GM12878 (cell line): ENCODE measurements around the gene CTIF. TPM values are rescaled to one million over a fixed set of nuclear protein-coding genes. Genes with fewer than 3 reads are reported as not detected.

Experiments used
- ATAC-seq: fragments of 200-7000 bp; cut with Tn5 transposase; 3 replicates; pipeline ENCODE4 v1.9.1; 2020; ENCODE audit warnings: mild to moderate bottlenecking, moderate library complexity
- BruUV-seq: library from RNA; stranded (reverse); fragments of 400-500 nt; replicated peaks from 2 replicates; lab custom pipeline; 2021; lab: Mats Ljungman, UMichigan
- CTCF ChIA-PET: fragments of 300-600 bp; sonication (Branson Sonifier 250); formaldehyde crosslinking; extraction: SDS; loops from one replicate; lab custom pipeline; 2021; ENCODE audit warnings: inconsistent platforms; lab: Yijun Ruan, JAX
- POLR2A ChIA-PET: fragments of 350-600 bp; formaldehyde crosslinking; extraction: SDS; loops from one replicate; lab custom pipeline; 2021; ENCODE audit warnings: inconsistent platforms; lab: Charles Lee
- RAD21 ChIA-PET: fragments of 300-600 bp; sonication (Branson Sonifier 250); formaldehyde crosslinking; loops from one replicate; lab custom pipeline; 2023; ENCODE audit warnings: antibody characterized with exemption; ENCODE audit not compliant: unreplicated experiment; lab: Charles Lee
- SMC1A ChIA-PET: fragments of 300-600 bp; sonication (Branson Sonifier 250); formaldehyde crosslinking; loops from one replicate; lab custom pipeline; 2023; ENCODE audit not compliant: unreplicated experiment, uncharacterized antibody; lab: Charles Lee
- DNase-seq: peaks from one replicate; pipeline ENCODE4 v3.0.0-alpha.2; 2011; ENCODE audit warnings: low read depth, low spot score
- FAIRE-seq: peaks from 3 replicates; lab custom pipeline; 2011; peaks lifted over from hg19 to GRCh38; lab: Jason Lieb, UNC
- H2AFZ ChIP-seq: 2 replicates; pipeline ENCODE4 v1.6.0; 2011; ENCODE audit warnings: low read depth, low read length, control low read depth; ENCODE audit not compliant: control insufficient read depth
- H3K27ac ChIP-seq: 2 replicates; pipeline ENCODE4 v1.5.1; 2011; ENCODE audit warnings: control low read depth; ENCODE audit not compliant: control insufficient read depth, insufficient read depth
- H3K27me3 ChIP-seq, 2 experiments: replicated peaks in 1 of 2; 2 replicates each; pipeline versions ENCODE4 v1.6.0 to v1.6.1; 2011; ENCODE audit warnings: low read length in 1 of 2; ENCODE audit not compliant: control insufficient read depth in 2 of 2, insufficient read depth in 2 of 2
- H3K36me3 ChIP-seq, 2 experiments: 2 replicates each; pipeline ENCODE4 v1.5.1; 2011; ENCODE audit warnings: low read length in 1 of 2; ENCODE audit not compliant: control insufficient read depth in 2 of 2, insufficient read depth in 2 of 2
- H3K4me1 ChIP-seq: 2 replicates; pipeline ENCODE4 v1.6.1; 2011; ENCODE audit warnings: mild to moderate bottlenecking, low read length, moderate library complexity, mixed read lengths; ENCODE audit not compliant: control insufficient read depth, insufficient read depth
- H3K4me2 ChIP-seq: 2 replicates; pipeline ENCODE4 v1.6.0; 2011; ENCODE audit warnings: control low read depth; ENCODE audit not compliant: control insufficient read depth, insufficient read depth
- H3K4me3 ChIP-seq: fragments of 200-600 bp; sonication (generic); 2 replicates; pipeline ENCODE4 v1.5.1; 2016
- H3K79me2 ChIP-seq: 2 replicates; pipeline ENCODE4 v1.6.0; 2011; ENCODE audit warnings: low read length; ENCODE audit not compliant: control insufficient read depth, insufficient read depth
- H3K9ac ChIP-seq: 2 replicates; pipeline ENCODE4 v1.8.0; 2011; ENCODE audit warnings: low read length, control low read depth, mixed read lengths; ENCODE audit not compliant: control insufficient read depth, insufficient read depth
- H3K9me3 ChIP-seq: replicated peaks from 3 replicates; pipeline ENCODE4 v1.5.1; 2011; ENCODE audit warnings: mild to moderate bottlenecking, low read length; ENCODE audit not compliant: control insufficient read depth, insufficient read depth
- H4K20me1 ChIP-seq: 2 replicates; pipeline ENCODE4 v1.6.0; 2011; ENCODE audit not compliant: control insufficient read depth, insufficient read depth
- BHLHE40 ChIP-seq, 2 experiments: fragments of 450-650 bp in 1 of 2; IDR thresholded peaks; 2 replicates each; pipeline ENCODE4 v1.6.1; 2011 to 2017; ENCODE audit warnings: low read depth in 2 of 2, borderline replicate concordance in 1 of 2, improper control_type of control experiment in 1 of 2, low read length in 1 of 2, mild to moderate bottlenecking in 1 of 2
- CHD1 ChIP-seq: IDR thresholded peaks from 2 replicates; pipeline ENCODE4 v1.6.1; 2012; ENCODE audit warnings: low read depth, low read length, improper control_type of control experiment
- CREM ChIP-seq: IDR thresholded peaks from 2 replicates; pipeline ENCODE4 v1.6.1; 2014; ENCODE audit warnings: antibody characterized with exemption, low read depth
- HDAC6 ChIP-seq: fragments of 200-600 bp; sonication (generic); IDR thresholded peaks from one replicate; pipeline ENCODE4 v1.8.0; 2017; ENCODE audit warnings: antibody characterized with exemption; ENCODE audit not compliant: unreplicated experiment
- HDGF ChIP-seq: fragments of 450-650 bp; IDR thresholded peaks from 2 replicates; pipeline ENCODE4 v1.6.1; 2016; ENCODE audit warnings: antibody characterized with exemption
- IRF4 ChIP-seq: IDR thresholded peaks from 2 replicates; pipeline ENCODE4 v1.6.1; 2011; ENCODE audit warnings: low read depth, low read length
- MAX ChIP-seq: IDR thresholded peaks from 2 replicates; pipeline ENCODE4 v1.6.1; 2012; ENCODE audit warnings: low read depth, low read length, improper control_type of control experiment
- MEF2B ChIP-seq: fragments of 450-650 bp; IDR thresholded peaks from 2 replicates; pipeline ENCODE4 v1.6.1; 2018; ENCODE audit warnings: mild to moderate bottlenecking, moderate library complexity; ENCODE audit not compliant: partially characterized antibody, poor library complexity, severe bottlenecking
- MXI1 ChIP-seq: fragments of 150-350 bp; IDR thresholded peaks from 2 replicates; pipeline ENCODE4 v1.6.1; 2011; ENCODE audit warnings: low read depth, mild to moderate bottlenecking, inconsistent platforms, low read length, improper control_type of control experiment
- NFIC ChIP-seq: IDR thresholded peaks from 2 replicates; pipeline ENCODE4 v1.6.1; 2012; ENCODE audit warnings: low read depth, mild to moderate bottlenecking, inconsistent platforms, low read length, moderate library complexity
- NR2C2 ChIP-seq: IDR thresholded peaks from 2 replicates; pipeline ENCODE4 v1.6.1; 2011; ENCODE audit warnings: borderline replicate concordance, low read depth; ENCODE audit not compliant: control insufficient read depth, insufficient read length
- NR2F1 ChIP-seq: fragments of 450-650 bp; conservative IDR thresholded peaks from 2 replicates; pipeline ENCODE4 v1.6.1; 2017; ENCODE audit warnings: mild to moderate bottlenecking
- NRF1 ChIP-seq: conservative IDR thresholded peaks from 2 replicates; pipeline ENCODE4 v1.6.1; 2011; ENCODE audit warnings: mild to moderate bottlenecking, low read depth, low read length, improper control_type of control experiment
- PAX5 ChIP-seq: IDR thresholded peaks from 2 replicates; pipeline ENCODE4 v1.6.1; 2011; ENCODE audit warnings: low read depth, low read length, borderline replicate concordance
- PKNOX1 ChIP-seq: fragments of 450-650 bp; IDR thresholded peaks from 2 replicates; pipeline ENCODE4 v1.6.1; 2016; ENCODE audit warnings: mild to moderate bottlenecking
- POLR2A ChIP-seq: IDR thresholded peaks from 2 replicates; pipeline ENCODE4 v1.6.1; 2011; ENCODE audit warnings: low read depth, mild to moderate bottlenecking, low read length
- POLR2AphosphoS5 ChIP-seq: IDR thresholded peaks from 2 replicates; pipeline ENCODE4 v1.6.1; 2011; ENCODE audit warnings: mild to moderate bottlenecking, low read length, inconsistent platforms
- POU2F2 ChIP-seq: IDR thresholded peaks from 3 replicates; pipeline ENCODE4 v1.6.1; 2011; ENCODE audit warnings: low read depth, mild to moderate bottlenecking, low read length, borderline replicate concordance
- RUNX3 ChIP-seq: IDR thresholded peaks from 2 replicates; pipeline ENCODE4 v1.6.1; 2012; ENCODE audit warnings: low read length, inconsistent platforms
- SMAD5 ChIP-seq: IDR thresholded peaks from 2 replicates; pipeline ENCODE4 v1.6.1; 2016; ENCODE audit warnings: antibody characterized with exemption, low read depth
- TAF1 ChIP-seq: IDR thresholded peaks from 2 replicates; pipeline ENCODE4 v1.6.1; 2011; ENCODE audit warnings: mild to moderate bottlenecking, low read depth, low read length, borderline replicate concordance
- TCF3 ChIP-seq: IDR thresholded peaks from 2 replicates; pipeline ENCODE4 v1.6.1; 2012; ENCODE audit warnings: low read depth, mild to moderate bottlenecking, low read length, borderline replicate concordance; ENCODE audit not compliant: insufficient read depth
- ZSCAN29 ChIP-seq: fragments of 450-650 bp; IDR thresholded peaks from 2 replicates; pipeline ENCODE4 v1.6.1; 2017; ENCODE audit warnings: mild to moderate bottlenecking, moderate library complexity
- WGBS: methylation state at CpG from one replicate; pipeline ENCODE4 v1.1.6; 2016; ENCODE audit warnings: low lambda C conversion rate; ENCODE audit not compliant: insufficient replicate concordance, insufficient coverage; ENCODE audit errors: missing lambda C conversion rate; 5-methylcytosine and 5-hydroxymethylcytosine counted together
- in situ Hi-C: fragments of 300-500 bp; cut with MboI; formaldehyde crosslinking; loops from 9 replicates; pipeline ENCODE4 v1.14.3; 2018; ENCODE audit warnings: mixed read lengths
- intact Hi-C: fragments of 100-400 bp; cut with micrococcal nuclease; formaldehyde crosslinking; loops from one replicate; pipeline ENCODE4 v1.14.2; 2022; ENCODE audit not compliant: unreplicated experiment
- polyA plus RNA-seq, 11 experiments: library from polyadenylated mRNA; depleted of rRNA in 4 of 11; unstranded in 6 of 11; stranded (reverse) in 5 of 11; fragments of >200 nt; fragmentation: Nextera tagmentation in 4 of 11; fragmentation: Illumina TruSeq in 1 of 11; extraction: Ambion mirVana in 4 of 11; extraction: Trizol in 1 of 11; gene quantifications; 1 replicate in 1 of 11; 2 replicates in 10 of 11; pipeline versions ENCODE4 v1.2.1 to v1.2.3, GENCODE V29; 2011 to 2016; ENCODE audit warnings: inconsistent platforms in 2 of 11, missing spikeins in 2 of 11, low read depth in 1 of 11
- total RNA-seq, 4 experiments: library from RNA; depleted of rRNA in 3 of 4; stranded (reverse); fragments of >200 nt in 3 of 4; fragmentation: Illumina TruSeq in 1 of 4; extraction: Trizol in 1 of 4; gene quantifications; 2 replicates each; pipeline versions ENCODE4 v1.2.1 to v1.2.3, GENCODE V29; 2013 to 2021

CTIF gene
- total and polyA plus RNA-seq, 10 of the 15 experiments (the other 5 are each of a cell fraction or from before 2014, with no cell fraction given) = 0.06 to 11.6 (median 2.5) TPM

- ChIA-PET CTCF (interaction anchor here (0.6 to 5.8 kb wide), 7 partner anchors 13 to 331 kb away, joined by 3 to 43 read pairs (median 6); no protein-coding TSS in a partner anchor), POLR2A (interaction anchor here (1.0 to 6.3 kb wide), 8 partner anchors 9 to 100 kb away, joined by 3 to 63 read pairs (median 13); no protein-coding TSS in a partner anchor), RAD21 (interaction anchor here (0.5 to 6.8 kb wide), 14 partner anchors 13 to 112 kb away, joined by 3 to 72 read pairs (median 6); no protein-coding TSS in a partner anchor), SMC1A (interaction anchor here (0.6 to 9.9 kb wide), 14 partner anchors 13 to 342 kb away, joined by 3 to 129 read pairs (median 18); no protein-coding TSS in a partner anchor)
- ATAC-seq (peak; percentile 85), DNase-seq (no peak), FAIRE-seq (peak; percentile 92)
- H2AFZ ChIP-seq = no peak overlapping the region
- peak overlapping the region; percentile 70 for H3K4me3 ChIP-seq
- peaks cover 6% of the 10 kb centered on the region for H3K79me2 ChIP-seq
- no peaks in the 10 kb centered on the region for H3K27me3 ChIP-seq
- H3K27ac ChIP-seq = peak overlapping the region; percentile 93
- H3K4me2 ChIP-seq = peak overlapping the region; percentile 91
- intact Hi-C loops (loop anchor here (1.0 to 5.0 kb wide), 9 partner anchors 13 to 122 kb away; no protein-coding TSS in a partner anchor), in situ Hi-C loops (no loop called here)
- no peaks in the 10 kb centered on the region for H3K9me3 ChIP-seq
- no peaks in the 10 kb centered on the region for H3K36me3 ChIP-seq
- H3K4me1 ChIP-seq = peaks cover 41% of the 10 kb centered on the region
- 1% methylated on average over 13 of the region's 13 CpGs for WGBS
- H3K9ac ChIP-seq = peak overlapping the region; percentile 68
- H4K20me1 ChIP-seq = no peaks in the 10 kb centered on the region
- BruUV-seq = TSS peak; percentile 29
- TF ChIP-seq TAF1 (peak; percentile 81), PKNOX1 (peak; percentile 50; the same call in 1 of the 2 replicates), TCF3 (no peak), NRF1 (no peak), NR2C2 (no peak), ZSCAN29 (no peak), MXI1 (peak; percentile 67), NFIC (peak; percentile 51; the same call in 1 of the 2 replicates), PAX5 (peak; percentile 40; the same call in 1 of the 2 replicates), RUNX3 (peak; percentile 85), HDAC6 (no peak), SMAD5 (peak; percentile 40; the same call in 1 of the 2 replicates), POLR2AphosphoS5 (peak; percentile 81), MAX (peak; percentile 29; the same call in 1 of the 2 replicates), POLR2A (peak; percentile 71), NR2F1 (no peak), CHD1 (no peak), HDGF (no peak), POU2F2 (peak; percentile 95; the same call in 2 of the 3 replicates), MEF2B (peak; percentile 22), CREM (0 out of 2 replicates have a peak, but pooled peaks have one; percentile 1), IRF4 (0 out of 2 replicates have a peak, but pooled peaks have one; percentile 4), BHLHE40 (IDR thresholded peaks at IDR 0.05; ENCODE audit: borderline replicate concordance in 1 of 2, low read depth in 2 of 2, low read length in 1 of 2) (peak; percentile 27 to 62; a peak in 2 of 4 replicates)
Measured at GRCh38 chr18:48833701-48834412, 295.0 kb downstream of the CTIF start.
